LNCaP clone FGC (cell line): Measurements from ENCODE around the gene GLCE.

Experiments
- DNase-seq: peaks from one replicate; pipeline ENCODE4 v3.0.0-alpha.2; 2011; ENCODE audit warnings: low read depth
- H3K4me3 ChIP-seq: 2 replicates; pipeline ENCODE4 v1.5.1; 2011; ENCODE audit warnings: mild to moderate bottlenecking, low read depth, low read length, control low read depth
- CTCF ChIP-seq: IDR thresholded peaks from 2 replicates; pipeline ENCODE4 v1.5.1; 2012; ENCODE audit warnings: mild to moderate bottlenecking; ENCODE audit not compliant: control insufficient read depth, insufficient read depth; ENCODE audit errors: extremely low read depth

GLCE gene

GRCh38 chr15:69302929-69303328 lies 142.5 kb downstream of the GLCE start:
- no peak for DNase-seq
- no peak for TF ChIP-seq CTCF
- H3K4me3 ChIP-seq, result no peak overlapping the region

GRCh38 chr15:69303337-69304181 lies 143.1 kb downstream of the GLCE start:
- DNase-seq, result no peak
- H3K4me3 ChIP-seq, result no peak overlapping the region
- no peak for TF ChIP-seq CTCF

- no peak for DNase-seq
- H3K4me3 ChIP-seq, result no peak overlapping the region
- TF ChIP-seq CTCF, result no peak
Measured at GRCh38 chr15:69304182-69304545, 143.7 kb downstream of the GLCE start.

GRCh38 chr15:69305204-69305931 lies 144.9 kb downstream of the GLCE start:
- no peak for TF ChIP-seq CTCF
- no peak overlapping the region for H3K4me3 ChIP-seq
- DNase-seq, result no peak

GRCh38 chr15:69305933-69306568 lies 145.6 kb downstream of the GLCE start:
- H3K4me3 ChIP-seq, result no peak overlapping the region
- no peak for TF ChIP-seq CTCF
- no peak for DNase-seq

- DNase-seq, result no peak
- TF ChIP-seq CTCF, result no peak
- no peak overlapping the region for H3K4me3 ChIP-seq
Measured at GRCh38 chr15:69307939-69308338, 147.5 kb downstream of the GLCE start.
